Measurements from ENCODE around the gene HPSE2.

The HPSE2 gene

DNA sequence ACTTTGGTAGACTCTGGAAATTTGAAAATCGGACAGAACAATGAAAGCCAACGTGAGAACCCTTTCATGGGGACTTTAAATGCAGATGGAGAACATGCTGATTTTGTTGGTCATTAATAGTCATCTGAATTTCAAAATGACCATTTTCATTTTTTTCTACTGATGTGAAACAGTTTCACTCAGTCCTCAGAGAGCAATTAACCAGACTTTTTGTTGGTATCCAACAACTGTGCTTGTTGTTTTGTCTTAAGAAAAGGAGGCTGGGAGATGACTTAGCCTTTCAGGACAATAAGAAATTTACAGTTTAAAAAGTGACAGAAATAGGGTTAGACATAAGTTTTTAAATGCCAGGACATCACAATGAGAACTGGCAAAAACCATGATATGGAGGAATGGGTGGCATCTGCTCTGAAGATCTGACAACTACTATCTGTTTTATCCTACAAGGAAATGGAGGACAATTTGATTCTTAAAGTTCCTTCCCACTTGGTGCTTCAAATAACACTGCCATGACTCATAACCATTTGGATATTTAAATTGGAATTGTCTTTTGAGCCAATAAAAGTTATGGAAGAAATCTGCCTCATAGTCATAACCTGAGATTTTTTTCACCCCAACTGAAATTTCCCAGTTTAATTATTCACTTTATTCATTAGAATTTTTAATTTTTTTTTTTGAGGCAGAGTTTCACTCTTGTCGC lies 701.8 kb downstream of the HPSE2 start:
- in situ Hi-C loops (cut with HindIII; ENCODE audit: low sequenced_read_pairs) = no loop called here
- TF ChIP-seq CTCF (IDR thresholded peaks at IDR 0.05; ENCODE audit: low read depth, low read length) = no peak
- no peak for DNase-seq (ENCODE audit: low read depth, low spot score)
- H3K4me3 ChIP-seq (ENCODE audit: low read depth, low read length) = no peak overlapping the region

- TF ChIP-seq CTCF (IDR thresholded peaks at IDR 0.05; ENCODE audit: low read depth, low read length) = no peak
- no peak overlapping the region for H3K4me3 ChIP-seq (ENCODE audit: low read depth, low read length)
- in situ Hi-C loops (cut with HindIII; ENCODE audit: low sequenced_read_pairs) = no loop called here
- DNase-seq (ENCODE audit: low read depth, low spot score) = no peak
Observed at GRCh38 chr10:98533241-98533640, 702.4 kb downstream of the HPSE2 start.

DNA sequence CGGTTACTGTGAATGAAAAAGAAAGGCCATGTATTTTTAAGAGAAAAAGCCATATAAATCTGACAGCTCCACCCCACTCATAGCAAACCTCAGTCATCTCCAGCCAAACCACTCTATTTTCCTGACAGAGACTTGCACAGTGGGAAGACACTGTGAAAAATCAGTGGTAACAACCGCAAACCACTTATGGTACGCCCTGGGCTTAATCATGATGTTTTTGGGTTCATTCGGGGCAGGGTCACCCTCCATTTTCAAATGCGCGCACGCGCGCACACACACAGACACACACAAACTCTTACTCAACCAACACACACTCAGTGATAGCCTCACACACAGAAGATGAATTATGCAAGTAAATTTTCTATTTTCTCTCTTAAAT lies 706.9 kb downstream of the HPSE2 start:
- in situ Hi-C loops (cut with HindIII; ENCODE audit: low sequenced_read_pairs) = no loop called here
- no peak for DNase-seq (ENCODE audit: low read depth, low spot score)
- no peak overlapping the region for H3K4me3 ChIP-seq (ENCODE audit: low read depth, low read length)
- no peak for TF ChIP-seq CTCF (IDR thresholded peaks at IDR 0.05; ENCODE audit: low read depth, low read length)

DNA sequence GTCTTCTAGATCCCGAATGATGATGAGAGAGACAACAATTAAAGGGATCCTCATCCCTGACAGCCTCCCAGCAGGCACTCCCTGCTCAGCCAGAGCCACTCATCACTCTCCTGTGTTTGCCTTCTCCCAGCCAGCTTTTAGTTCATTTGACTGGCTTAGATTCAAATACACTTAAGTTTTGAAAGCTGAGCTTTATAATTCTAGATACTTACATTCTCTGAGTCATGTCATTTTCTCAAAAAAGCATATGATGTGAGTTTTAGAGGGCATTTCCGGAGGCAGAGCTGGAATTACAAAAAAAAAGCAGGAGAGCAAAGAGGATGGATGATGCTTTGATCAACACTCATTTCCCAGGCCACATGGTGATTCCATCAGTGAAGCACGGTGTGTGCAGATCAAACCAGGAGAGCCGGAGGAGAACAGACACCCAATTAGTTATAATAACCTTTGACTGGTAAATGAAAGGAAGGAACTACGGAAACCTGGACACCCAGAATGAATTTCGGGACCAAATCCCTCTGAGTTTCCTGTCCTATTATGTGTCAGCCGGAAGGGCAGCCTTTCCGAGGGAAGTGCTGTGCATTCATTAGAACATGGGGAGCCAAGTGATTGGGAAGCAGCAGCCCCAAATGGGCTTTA lies 707.4 kb downstream of the HPSE2 start:
- no peak for DNase-seq (ENCODE audit: low read depth, low spot score)
- TF ChIP-seq CTCF (IDR thresholded peaks at IDR 0.05; ENCODE audit: low read depth, low read length) = no peak
- H3K4me3 ChIP-seq (ENCODE audit: low read depth, low read length) = no peak overlapping the region
- in situ Hi-C loops (cut with HindIII; ENCODE audit: low sequenced_read_pairs) = no loop called here

- in situ Hi-C loops (cut with HindIII; ENCODE audit: low sequenced_read_pairs) = no loop called here
- no peak for TF ChIP-seq CTCF (IDR thresholded peaks at IDR 0.05; ENCODE audit: low read depth, low read length)
- H3K4me3 ChIP-seq (ENCODE audit: low read depth, low read length) = no peak overlapping the region
- DNase-seq (ENCODE audit: low read depth, low spot score) = no peak
Observed at GRCh38 chr10:98525969-98526368, 709.7 kb downstream of the HPSE2 start.

GRCh38 chr10:98524124-98524523 lies 711.5 kb downstream of the HPSE2 start:
- in situ Hi-C loops (cut with HindIII; ENCODE audit: low sequenced_read_pairs) = no loop called here
- no peak overlapping the region for H3K4me3 ChIP-seq (ENCODE audit: low read depth, low read length)
- no peak for DNase-seq (ENCODE audit: low read depth, low spot score)
- TF ChIP-seq CTCF (IDR thresholded peaks at IDR 0.05; ENCODE audit: low read depth, low read length) = no peak
